WTC11 (cell line): ENCODE measurements around the gene VSIR. TPM values are rescaled to one million over a fixed set of nuclear protein-coding genes. Genes with fewer than 3 reads are reported as not detected.

ENCODE experiments used
- ATAC-seq: fragments of 200-7000 bp; cut with Tn5 transposase; 2 replicates; pipeline ENCODE4 v1.10.0; 2021; ENCODE audit warnings: mild to moderate bottlenecking, moderate library complexity
- CTCF ChIA-PET: fragments of 300-600 bp; sonication (Branson Sonifier 250); formaldehyde crosslinking; loops from one replicate; lab custom pipeline; 2021; ENCODE audit warnings: antibody characterized with exemption; lab: Charles Lee
- POLR2A ChIA-PET: fragments of 350-600 bp; sonication (Branson Sonifier 250); formaldehyde crosslinking; loops from one replicate; lab custom pipeline; 2021; ENCODE audit warnings: antibody characterized with exemption; lab: Charles Lee
- DNase-seq: peaks from one replicate; pipeline ENCODE4 v3.0.0; 2021; ENCODE audit warnings: low spot score
- H3K27ac Mint-ChIP-seq: 2 replicates; pipeline ENCODE4 v1.8.0; 2021; ENCODE audit warnings: mixed read lengths
- H3K27me3 Mint-ChIP-seq: 2 replicates; pipeline ENCODE4 v1.8.0; 2021; ENCODE audit warnings: low read depth, mild to moderate bottlenecking, moderate library complexity, mixed read lengths
- H3K36me3 Mint-ChIP-seq: 2 replicates; pipeline ENCODE4 v1.8.0; 2021; ENCODE audit warnings: mixed read lengths
- H3K4me1 Mint-ChIP-seq: 2 replicates; pipeline ENCODE4 v1.8.0; 2022; ENCODE audit warnings: mixed read lengths
- H3K4me3 Mint-ChIP-seq: 2 replicates; pipeline ENCODE4 v1.8.0; 2021; ENCODE audit warnings: mild to moderate bottlenecking, moderate library complexity, mixed read lengths
- H3K9me3 Mint-ChIP-seq: 2 replicates; pipeline ENCODE4 v1.8.0; 2021; ENCODE audit warnings: mixed read lengths
- EMX1 ChIP-seq: fragments of 250-450 bp; sonication (Bioruptor Pico); IDR thresholded peaks from 2 replicates; pipeline ENCODE4 v1.8.0; 2021; ENCODE audit warnings: mild to moderate bottlenecking
- FOXP4 ChIP-seq: sonication (generic); formaldehyde crosslinking; IDR thresholded peaks from 2 replicates; pipeline ENCODE4 v1.8.0; 2022; ENCODE audit warnings: mild to moderate bottlenecking, missing genetic modification reagents
- GABPB1 ChIP-seq: sonication (generic); formaldehyde crosslinking; IDR thresholded peaks from 2 replicates; pipeline ENCODE4 v1.8.1; 2023; ENCODE audit warnings: mild to moderate bottlenecking, missing genetic modification reagents
- GTF2I ChIP-seq: fragments of 250-450 bp; sonication (Bioruptor Pico); conservative IDR thresholded peaks from 2 replicates; pipeline ENCODE4 v1.4.0; 2021; ENCODE audit warnings: mild to moderate bottlenecking
- JAZF1 ChIP-seq: fragments of 250-450 bp; sonication (Bioruptor Pico); IDR thresholded peaks from 2 replicates; pipeline ENCODE4 v1.9.0; 2021; ENCODE audit warnings: moderate library complexity, mild to moderate bottlenecking, inconsistent platforms
- KAT7 ChIP-seq: sonication (generic); formaldehyde crosslinking; IDR thresholded peaks from 2 replicates; pipeline ENCODE4 v1.8.1; 2023; ENCODE audit warnings: missing genetic modification reagents, mild to moderate bottlenecking, borderline replicate concordance
- NR1H2 ChIP-seq: sonication (generic); formaldehyde crosslinking; IDR thresholded peaks from 2 replicates; pipeline ENCODE4 v1.9.0; 2021; ENCODE audit warnings: mild to moderate bottlenecking, moderate library complexity, missing genetic modification reagents
- NR3C1 ChIP-seq: sonication (generic); formaldehyde crosslinking; conservative IDR thresholded peaks from 2 replicates; pipeline ENCODE4 v1.8.1; 2023; ENCODE audit warnings: low read depth, mild to moderate bottlenecking, missing genetic modification reagents
- OVOL2 ChIP-seq: fragments of 250-450 bp; sonication (Bioruptor Pico); IDR thresholded peaks from 2 replicates; pipeline ENCODE4 v1.9.0; 2021; ENCODE audit warnings: mild to moderate bottlenecking, borderline replicate concordance
- RELA ChIP-seq: sonication (generic); formaldehyde crosslinking; IDR thresholded peaks from 2 replicates; pipeline ENCODE4 v1.8.1; 2022; ENCODE audit warnings: missing genetic modification reagents, mild to moderate bottlenecking, borderline replicate concordance
- TEAD4 ChIP-seq: sonication (generic); formaldehyde crosslinking; IDR thresholded peaks from 2 replicates; pipeline ENCODE4 v1.8.0; 2022; ENCODE audit warnings: mild to moderate bottlenecking, missing genetic modification reagents
- TP53 ChIP-seq: sonication (generic); formaldehyde crosslinking; IDR thresholded peaks from 2 replicates; pipeline ENCODE4 v1.8.1; 2023; ENCODE audit warnings: mild to moderate bottlenecking, missing genetic modification reagents
- USF2 ChIP-seq: sonication (generic); formaldehyde crosslinking; IDR thresholded peaks from 2 replicates; pipeline ENCODE4 v1.8.1; 2023; ENCODE audit warnings: mild to moderate bottlenecking, missing genetic modification reagents, moderate library complexity
- ZBTB43 ChIP-seq: sonication (generic); formaldehyde crosslinking; IDR thresholded peaks from 2 replicates; pipeline ENCODE4 v1.8.1; 2023; ENCODE audit warnings: mild to moderate bottlenecking, missing genetic modification reagents
- ZNF121 ChIP-seq: sonication (generic); formaldehyde crosslinking; IDR thresholded peaks from 2 replicates; pipeline ENCODE4 v1.8.0; 2023; ENCODE audit warnings: missing genetic modification reagents
- ZNF138 ChIP-seq: sonication (generic); formaldehyde crosslinking; conservative IDR thresholded peaks from 2 replicates; pipeline ENCODE4 v1.8.1; 2022; ENCODE audit warnings: mild to moderate bottlenecking, moderate library complexity, missing genetic modification reagents
- ZNF263 ChIP-seq: sonication (generic); formaldehyde crosslinking; IDR thresholded peaks from 2 replicates; pipeline ENCODE4 v1.8.1; 2022; ENCODE audit warnings: low read depth, mild to moderate bottlenecking, moderate library complexity, missing genetic modification reagents
- total RNA-seq: library from RNA; stranded (reverse); gene quantifications from 3 replicates; pipeline ENCODE4 v1.2.3, GENCODE V29; 2021
- TF ChIP-seq, protein P1 (sequence below): sonication (generic); formaldehyde crosslinking; conservative IDR thresholded peaks from 2 replicates; pipeline ENCODE4 v1.8.1; 2023; ENCODE audit warnings: mild to moderate bottlenecking, low read depth, missing genetic modification reagents, moderate library complexity
- TF ChIP-seq, protein P2 (sequence below): sonication (generic); formaldehyde crosslinking; IDR thresholded peaks from 2 replicates; pipeline ENCODE4 v1.8.1; 2022; ENCODE audit warnings: mild to moderate bottlenecking, missing genetic modification reagents, moderate library complexity, borderline replicate concordance
- TF ChIP-seq, protein P3 (sequence below): sonication (generic); formaldehyde crosslinking; IDR thresholded peaks from 2 replicates; pipeline ENCODE4 v1.8.1; 2022; ENCODE audit warnings: low read depth, missing genetic modification reagents, borderline replicate concordance

Gene VSIR
- total RNA-seq, 1 experiment from 2014 or later = 0.74 TPM

GRCh38 chr10:71765906-71766716 lies 7.2 kb downstream of the VSIR start:
- ChIA-PET CTCF (interaction anchor here (2.1 to 4.9 kb wide), 2 partner anchors 7 to 19 kb away, joined by 5 to 22 read pairs; partner anchors contain the start of gene VSIR), POLR2A (no interaction called here)
- DNase-seq (no peak), ATAC-seq (no peak)
- H3K36me3 Mint-ChIP-seq = no peaks in the 10 kb centered on the region
- H3K27me3 Mint-ChIP-seq = no peaks in the 10 kb centered on the region
- TF ChIP-seq FOXP4 (CRISPR knock-in tag) (no peak), KAT7 (no peak), ZNF263 (CRISPR knock-in tag) (no peak), RELA (CRISPR knock-in tag) (no peak), GTF2I (CRISPR knock-in tag) (no peak), TEAD4 (no peak), NR3C1 (CRISPR knock-in tag) (no peak), ZBTB43 (no peak), EMX1 (no peak), ZNF121 (no peak), ZNF138 (CRISPR knock-in tag) (no peak), GABPB1 (CRISPR knock-in tag) (no peak), OVOL2 (CRISPR knock-in tag) (no peak), NR1H2 (CRISPR knock-in tag) (no peak), TP53 (CRISPR knock-in tag) (no peak), USF2 (CRISPR knock-in tag) (no peak), JAZF1 (CRISPR knock-in tag) (no peak)
- TF ChIP-seq, protein P1, sequence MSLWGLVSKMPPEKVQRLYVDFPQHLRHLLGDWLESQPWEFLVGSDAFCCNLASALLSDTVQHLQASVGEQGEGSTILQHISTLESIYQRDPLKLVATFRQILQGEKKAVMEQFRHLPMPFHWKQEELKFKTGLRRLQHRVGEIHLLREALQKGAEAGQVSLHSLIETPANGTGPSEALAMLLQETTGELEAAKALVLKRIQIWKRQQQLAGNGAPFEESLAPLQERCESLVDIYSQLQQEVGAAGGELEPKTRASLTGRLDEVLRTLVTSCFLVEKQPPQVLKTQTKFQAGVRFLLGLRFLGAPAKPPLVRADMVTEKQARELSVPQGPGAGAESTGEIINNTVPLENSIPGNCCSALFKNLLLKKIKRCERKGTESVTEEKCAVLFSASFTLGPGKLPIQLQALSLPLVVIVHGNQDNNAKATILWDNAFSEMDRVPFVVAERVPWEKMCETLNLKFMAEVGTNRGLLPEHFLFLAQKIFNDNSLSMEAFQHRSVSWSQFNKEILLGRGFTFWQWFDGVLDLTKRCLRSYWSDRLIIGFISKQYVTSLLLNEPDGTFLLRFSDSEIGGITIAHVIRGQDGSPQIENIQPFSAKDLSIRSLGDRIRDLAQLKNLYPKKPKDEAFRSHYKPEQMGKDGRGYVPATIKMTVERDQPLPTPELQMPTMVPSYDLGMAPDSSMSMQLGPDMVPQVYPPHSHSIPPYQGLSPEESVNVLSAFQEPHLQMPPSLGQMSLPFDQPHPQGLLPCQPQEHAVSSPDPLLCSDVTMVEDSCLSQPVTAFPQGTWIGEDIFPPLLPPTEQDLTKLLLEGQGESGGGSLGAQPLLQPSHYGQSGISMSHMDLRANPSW (CRISPR knock-in tag) = no peak
- TF ChIP-seq, protein P2, sequence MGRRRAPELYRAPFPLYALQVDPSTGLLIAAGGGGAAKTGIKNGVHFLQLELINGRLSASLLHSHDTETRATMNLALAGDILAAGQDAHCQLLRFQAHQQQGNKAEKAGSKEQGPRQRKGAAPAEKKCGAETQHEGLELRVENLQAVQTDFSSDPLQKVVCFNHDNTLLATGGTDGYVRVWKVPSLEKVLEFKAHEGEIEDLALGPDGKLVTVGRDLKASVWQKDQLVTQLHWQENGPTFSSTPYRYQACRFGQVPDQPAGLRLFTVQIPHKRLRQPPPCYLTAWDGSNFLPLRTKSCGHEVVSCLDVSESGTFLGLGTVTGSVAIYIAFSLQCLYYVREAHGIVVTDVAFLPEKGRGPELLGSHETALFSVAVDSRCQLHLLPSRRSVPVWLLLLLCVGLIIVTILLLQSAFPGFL (CRISPR knock-in tag) = no peak
- TF ChIP-seq, protein P3, sequence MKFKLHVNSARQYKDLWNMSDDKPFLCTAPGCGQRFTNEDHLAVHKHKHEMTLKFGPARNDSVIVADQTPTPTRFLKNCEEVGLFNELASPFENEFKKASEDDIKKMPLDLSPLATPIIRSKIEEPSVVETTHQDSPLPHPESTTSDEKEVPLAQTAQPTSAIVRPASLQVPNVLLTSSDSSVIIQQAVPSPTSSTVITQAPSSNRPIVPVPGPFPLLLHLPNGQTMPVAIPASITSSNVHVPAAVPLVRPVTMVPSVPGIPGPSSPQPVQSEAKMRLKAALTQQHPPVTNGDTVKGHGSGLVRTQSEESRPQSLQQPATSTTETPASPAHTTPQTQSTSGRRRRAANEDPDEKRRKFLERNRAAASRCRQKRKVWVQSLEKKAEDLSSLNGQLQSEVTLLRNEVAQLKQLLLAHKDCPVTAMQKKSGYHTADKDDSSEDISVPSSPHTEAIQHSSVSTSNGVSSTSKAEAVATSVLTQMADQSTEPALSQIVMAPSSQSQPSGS = no peak
- H3K27ac Mint-ChIP-seq = no peak overlapping the region
- no peaks in the 10 kb centered on the region for H3K9me3 Mint-ChIP-seq
- peaks cover 4% of the 10 kb centered on the region for H3K4me1 Mint-ChIP-seq
- H3K4me3 Mint-ChIP-seq = no peak overlapping the region
